WERI-Rb-1 (cell line): Measurements from ENCODE around the gene ZNF710.

Source experiments
- DNase-seq: peaks from one replicate; pipeline ENCODE4 v3.0.0-alpha.2; 2020
- H3K27ac ChIP-seq: fragments of 250-450 bp; sonication (Bioruptor Pico); 2 replicates; pipeline ENCODE4 v1.5.1; 2020; ENCODE audit warnings: mild to moderate bottlenecking, moderate library complexity
- H3K27me3 ChIP-seq: fragments of 250-450 bp; sonication (Bioruptor Pico); 2 replicates; pipeline ENCODE4 v1.5.1; 2021; ENCODE audit warnings: mild to moderate bottlenecking, low read depth, moderate library complexity; ENCODE audit not compliant: insufficient read depth, severe bottlenecking
- H3K36me3 ChIP-seq: fragments of 250-450 bp; sonication (Bioruptor Pico); 2 replicates; pipeline ENCODE4 v1.5.1; 2020; ENCODE audit warnings: mild to moderate bottlenecking, moderate library complexity
- H3K4me3 ChIP-seq: 2 replicates; pipeline ENCODE4 v1.5.1; 2011; ENCODE audit warnings: low read depth, mild to moderate bottlenecking, control low read depth, low read length
- H3K9me3 ChIP-seq: fragments of 250-450 bp; sonication (Bioruptor Pico); 2 replicates; pipeline ENCODE4 v1.5.1; 2021; ENCODE audit warnings: mild to moderate bottlenecking, moderate library complexity; ENCODE audit not compliant: severe bottlenecking
- TF ChIP-seq, protein P1 (sequence below): IDR thresholded peaks from 2 replicates; pipeline ENCODE4 v1.5.1; 2011; ENCODE audit warnings: low read depth, mild to moderate bottlenecking, control low read depth, inconsistent platforms, low read length

ZNF710 gene

DNA sequence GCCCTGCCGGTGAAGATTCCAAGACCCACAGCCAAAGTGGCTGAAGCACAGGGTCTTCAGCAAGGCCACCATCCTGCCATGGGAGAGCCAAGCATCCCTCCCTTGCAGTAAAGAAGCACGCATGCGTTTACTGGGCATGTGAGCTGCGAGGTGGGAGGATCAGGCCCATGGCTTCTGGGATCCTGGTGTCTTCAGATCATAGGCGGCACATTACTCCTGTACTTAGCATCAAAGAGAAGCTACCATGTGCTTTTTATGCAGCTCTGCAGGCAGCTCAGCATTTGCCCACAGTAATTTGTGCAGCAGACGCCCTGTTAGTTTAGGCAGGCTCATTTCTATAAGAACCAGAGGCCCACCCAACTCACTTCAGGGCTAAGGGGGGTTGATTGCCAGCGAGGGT, 55.4 kb downstream of the ZNF710 start:
- DNase-seq = no peak
- Histone ChIP-seq H3K4me3 (no peak overlapping the region), H3K36me3 (no peaks in the 10 kb centered on the region), H3K9me3 (no peaks in the 10 kb centered on the region), H3K27me3 (no peaks in the 10 kb centered on the region), H3K27ac (no peak overlapping the region)
- TF ChIP-seq, protein P1, sequence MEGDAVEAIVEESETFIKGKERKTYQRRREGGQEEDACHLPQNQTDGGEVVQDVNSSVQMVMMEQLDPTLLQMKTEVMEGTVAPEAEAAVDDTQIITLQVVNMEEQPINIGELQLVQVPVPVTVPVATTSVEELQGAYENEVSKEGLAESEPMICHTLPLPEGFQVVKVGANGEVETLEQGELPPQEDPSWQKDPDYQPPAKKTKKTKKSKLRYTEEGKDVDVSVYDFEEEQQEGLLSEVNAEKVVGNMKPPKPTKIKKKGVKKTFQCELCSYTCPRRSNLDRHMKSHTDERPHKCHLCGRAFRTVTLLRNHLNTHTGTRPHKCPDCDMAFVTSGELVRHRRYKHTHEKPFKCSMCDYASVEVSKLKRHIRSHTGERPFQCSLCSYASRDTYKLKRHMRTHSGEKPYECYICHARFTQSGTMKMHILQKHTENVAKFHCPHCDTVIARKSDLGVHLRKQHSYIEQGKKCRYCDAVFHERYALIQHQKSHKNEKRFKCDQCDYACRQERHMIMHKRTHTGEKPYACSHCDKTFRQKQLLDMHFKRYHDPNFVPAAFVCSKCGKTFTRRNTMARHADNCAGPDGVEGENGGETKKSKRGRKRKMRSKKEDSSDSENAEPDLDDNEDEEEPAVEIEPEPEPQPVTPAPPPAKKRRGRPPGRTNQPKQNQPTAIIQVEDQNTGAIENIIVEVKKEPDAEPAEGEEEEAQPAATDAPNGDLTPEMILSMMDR = no peak

DNA sequence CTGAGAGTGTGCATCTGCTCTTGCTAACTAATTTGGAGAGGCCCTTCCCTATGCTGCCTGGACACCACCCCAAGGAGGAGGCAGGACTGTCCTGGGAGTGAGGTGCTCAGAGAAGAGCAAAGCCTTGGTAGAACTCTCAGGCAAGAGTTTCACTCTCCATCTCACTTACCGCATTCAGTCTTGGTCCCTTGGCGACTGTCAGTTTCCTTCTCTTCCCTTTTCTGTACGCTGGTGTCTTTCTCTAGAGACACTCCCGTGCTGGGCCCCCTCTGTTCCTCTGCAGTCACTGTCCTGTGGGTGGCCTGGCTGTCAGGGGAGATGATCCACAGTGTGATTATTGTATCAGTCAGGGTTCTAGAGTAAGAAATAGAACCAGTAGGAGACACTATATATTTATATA, 57.2 kb downstream of the ZNF710 start:
- no peaks in the 10 kb centered on the region for H3K27me3 ChIP-seq
- TF ChIP-seq, protein P1 = no peak
- H3K9me3 ChIP-seq = no peaks in the 10 kb centered on the region
- no peak overlapping the region for H3K4me3 ChIP-seq
- no peaks in the 10 kb centered on the region for H3K36me3 ChIP-seq
- no peak for DNase-seq
- H3K27ac ChIP-seq = no peak overlapping the region

GRCh38 chr15:90058775-90059174, 57.7 kb downstream of the ZNF710 start:
- no peaks in the 10 kb centered on the region for H3K36me3 ChIP-seq
- no peak overlapping the region for H3K27ac ChIP-seq
- no peaks in the 10 kb centered on the region for H3K27me3 ChIP-seq
- H3K9me3 ChIP-seq = no peaks in the 10 kb centered on the region
- TF ChIP-seq, protein P1 = no peak
- DNase-seq = no peak
- H3K4me3 ChIP-seq = no peak overlapping the region

GRCh38 chr15:90059208-90059985, 58.3 kb downstream of the ZNF710 start:
- Histone ChIP-seq H3K36me3 (no peaks in the 10 kb centered on the region), H3K27me3 (no peaks in the 10 kb centered on the region), H3K4me3 (no peak overlapping the region), H3K27ac (no peak overlapping the region), H3K9me3 (no peaks in the 10 kb centered on the region)
- TF ChIP-seq, protein P1 = no peak
- DNase-seq = no peak

DNA sequence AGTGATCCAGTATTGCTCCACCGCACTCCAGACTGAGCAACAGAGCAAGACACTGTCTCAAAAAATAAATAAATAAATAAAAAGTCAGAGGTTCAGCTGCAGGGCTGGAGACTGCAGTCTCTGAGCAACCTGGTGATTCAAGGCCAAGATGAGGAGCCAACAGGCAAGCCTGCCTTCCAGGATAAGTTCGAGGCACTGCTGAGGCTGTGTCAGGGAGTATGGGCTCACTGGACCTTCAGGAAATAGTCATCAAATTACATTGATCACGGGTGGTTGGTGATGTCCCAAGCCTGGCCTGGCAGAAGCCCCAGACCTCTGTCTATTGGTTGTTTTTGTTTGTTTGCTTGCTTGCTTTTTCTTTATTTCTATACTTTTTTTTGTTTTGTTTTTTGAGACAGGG, 59.7 kb downstream of the ZNF710 start:
- H3K27ac ChIP-seq = no peak overlapping the region
- DNase-seq = no peak
- TF ChIP-seq, protein P1 = no peak

GRCh38 chr15:90062023-90062442, 60.9 kb downstream of the ZNF710 start:
- DNase-seq = no peak
- H3K27ac ChIP-seq = peak overlapping the region; percentile 28; the same call in 1 of the 2 replicates
- H3K4me3 ChIP-seq = no peak overlapping the region

More for the DNA sequence above, 59.7 kb downstream of the ZNF710 start:
- H3K36me3 ChIP-seq = no peaks in the 10 kb centered on the region
- H3K9me3 ChIP-seq = no peaks in the 10 kb centered on the region
- H3K27me3 ChIP-seq = no peaks in the 10 kb centered on the region
- H3K4me3 ChIP-seq = no peak overlapping the region

More at GRCh38 chr15:90062023-90062442, 60.9 kb downstream of the ZNF710 start:
- Histone ChIP-seq H3K9me3 (no peaks in the 10 kb centered on the region), H3K36me3 (no peaks in the 10 kb centered on the region), H3K27me3 (no peaks in the 10 kb centered on the region)
- TF ChIP-seq, protein P1 = no peak
